ENCODE data around the gene GCA.

Gene GCA

GRCh38 chr2:162328424-162329157 is 15.3 kb upstream of the GCA start:
- DNase-seq = no peak

- no peak for DNase-seq
Measured at GRCh38 chr2:162330881-162331280, 13.1 kb upstream of the GCA start.

GRCh38 chr2:162333968-162334367 is 10.0 kb upstream of the GCA start:
- no peak for DNase-seq

- DNase-seq = no peak
Measured at GRCh38 chr2:162337868-162338267, 6.1 kb upstream of the GCA start.

GRCh38 chr2:162340822-162341221 is 3.1 kb upstream of the GCA start:
- no peak for DNase-seq

GRCh38 chr2:162342321-162342720 is 1.6 kb upstream of the GCA start:
- no peak for DNase-seq

- no peak for DNase-seq
Measured at GRCh38 chr2:162342841-162343240, 1.1 kb upstream of the GCA start.

- no peak for DNase-seq
Measured at GRCh38 chr2:162343492-162343823, 474 bp upstream of the GCA start.

GRCh38 chr2:162344617-162344950 is 652 bp downstream of the GCA start:
- DNase-seq = no peak

- no peak for DNase-seq
Measured at GRCh38 chr2:162365392-162365791, 21.5 kb downstream of the GCA start.

- DNase-seq = no peak
Measured at GRCh38 chr2:162368494-162368893, 24.6 kb downstream of the GCA start.

- DNase-seq = no peak
Measured at GRCh38 chr2:162369551-162369950, 25.6 kb downstream of the GCA start.

GRCh38 chr2:162370931-162371330 is 27.0 kb downstream of the GCA start:
- DNase-seq = no peak

GRCh38 chr2:162372818-162373217 is 28.9 kb downstream of the GCA start:
- DNase-seq = no peak

GRCh38 chr2:162379719-162380580 is 36.0 kb downstream of the GCA start:
- DNase-seq = no peak

GRCh38 chr2:162381851-162382250 is 37.9 kb downstream of the GCA start:
- no peak for DNase-seq

- no peak for DNase-seq
Measured at GRCh38 chr2:162382278-162382677, 38.3 kb downstream of the GCA start.

- DNase-seq = no peak
Measured at GRCh38 chr2:162385536-162385935, 41.6 kb downstream of the GCA start.

- no peak for DNase-seq
Measured at GRCh38 chr2:162390801-162391200, 46.9 kb downstream of the GCA start.

- DNase-seq = no peak
Measured at GRCh38 chr2:162400336-162400735, 56.4 kb downstream of the GCA start.

GRCh38 chr2:162401871-162402270 is 57.9 kb downstream of the GCA start:
- DNase-seq = no peak

- no peak for DNase-seq
Measured at GRCh38 chr2:162403884-162404283, 60.0 kb downstream of the GCA start.
